A673 (cell line): ENCODE results near the gene SOX13.

ENCODE experiments used
- EZH2 ChIP-seq: fragments of 200-600 bp; sonication (generic); IDR thresholded peaks from 2 replicates; pipeline ENCODE4 v1.6.1; 2017; ENCODE audit warnings: borderline replicate concordance, low read depth, mild to moderate bottlenecking, mixed read lengths, antibody characterized with exemption, low read length; ENCODE audit not compliant: poor library complexity, severe bottlenecking
- TF ChIP-seq, protein P1 (sequence below): fragments of 300-800, 200-600 bp; sonication (generic); conservative IDR thresholded peaks from 2 replicates; pipeline ENCODE4 v1.5.1; 2017; ENCODE audit warnings: low read depth, mild to moderate bottlenecking, antibody characterized with exemption, low read length, moderate library complexity, mixed read lengths

GRCh38 chr1:204145033-204145504, 72.2 kb downstream of the SOX13 start:
- TF ChIP-seq, protein P1, sequence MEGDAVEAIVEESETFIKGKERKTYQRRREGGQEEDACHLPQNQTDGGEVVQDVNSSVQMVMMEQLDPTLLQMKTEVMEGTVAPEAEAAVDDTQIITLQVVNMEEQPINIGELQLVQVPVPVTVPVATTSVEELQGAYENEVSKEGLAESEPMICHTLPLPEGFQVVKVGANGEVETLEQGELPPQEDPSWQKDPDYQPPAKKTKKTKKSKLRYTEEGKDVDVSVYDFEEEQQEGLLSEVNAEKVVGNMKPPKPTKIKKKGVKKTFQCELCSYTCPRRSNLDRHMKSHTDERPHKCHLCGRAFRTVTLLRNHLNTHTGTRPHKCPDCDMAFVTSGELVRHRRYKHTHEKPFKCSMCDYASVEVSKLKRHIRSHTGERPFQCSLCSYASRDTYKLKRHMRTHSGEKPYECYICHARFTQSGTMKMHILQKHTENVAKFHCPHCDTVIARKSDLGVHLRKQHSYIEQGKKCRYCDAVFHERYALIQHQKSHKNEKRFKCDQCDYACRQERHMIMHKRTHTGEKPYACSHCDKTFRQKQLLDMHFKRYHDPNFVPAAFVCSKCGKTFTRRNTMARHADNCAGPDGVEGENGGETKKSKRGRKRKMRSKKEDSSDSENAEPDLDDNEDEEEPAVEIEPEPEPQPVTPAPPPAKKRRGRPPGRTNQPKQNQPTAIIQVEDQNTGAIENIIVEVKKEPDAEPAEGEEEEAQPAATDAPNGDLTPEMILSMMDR, result no peak
- TF ChIP-seq EZH2, result no peak
